ENCODE measurements around the gene NRXN2. TPM values are rescaled to one million over a fixed set of nuclear protein-coding genes. Genes with fewer than 3 reads are reported as not detected.

Gene NRXN2
- polyA plus RNA-seq, 1 of the 3 experiments (the other 2 are of a cell fraction), result 0.15 TPM

GRCh38 chr11:64627371-64627770 is 95.6 kb downstream of the NRXN2 start:
- Histone ChIP-seq H3K4me2 (no peak overlapping the region), H3K79me2 (ENCODE audit: insufficient read depth) (no peaks in the 10 kb centered on the region), H3K4me3 (ENCODE audit: low read depth in 2 of 2, low read length in 1 of 2) (no peak overlapping the region), H3K9me3 (no peaks in the 10 kb centered on the region), H4K20me1 (ENCODE audit: insufficient read depth) (no peaks in the 10 kb centered on the region), H2AFZ (ENCODE audit: low read depth) (no peak overlapping the region), H3F3A (replicated peaks; ENCODE audit: insufficient read depth) (no peaks in the 10 kb centered on the region), H3K36me3 (replicated peaks in 1 of 2; ENCODE audit: control insufficient read depth in 1 of 2, insufficient read depth in 2 of 2, low read length in 1 of 2) (no peaks in the 10 kb centered on the region), H3K9ac (no peak overlapping the region), H3K9me2 (no peaks in the 10 kb centered on the region), H3K4me1 (ENCODE audit: control insufficient read depth in 1 of 2, insufficient read depth in 2 of 2, low read depth in 1 of 2, low read length in 1 of 2) (peaks cover 0 to 8% of the 10 kb centered on the region in 2 experiments; a peak in 1 of 4 replicates), H3K27ac (ENCODE audit: low read depth in 2 of 2, low read length in 1 of 2) (no peak overlapping the region), H3K27me3 (ENCODE audit: insufficient read depth) (peaks cover 14% of the 10 kb centered on the region; the same call in 1 of the 2 replicates)
- 50% methylated on average over 4 of the region's 4 CpGs for WGBS (ENCODE audit: low lambda C conversion rate)
- no peak for DNase-seq
- ChIA-PET POLR2A (no interaction called here), CTCF (no interaction called here)
- no peak for TF ChIP-seq NRF1 (IDR thresholded peaks at IDR 0.05; ENCODE audit: low read depth, low read length)
- TF ChIP-seq ELF1 (IDR thresholded peaks at IDR 0.05), result no peak
- no peak for TF ChIP-seq SMC3 (IDR thresholded peaks at IDR 0.05; ENCODE audit: low read depth, low read length)
- no peak for TF ChIP-seq TCF12 (IDR thresholded peaks at IDR 0.05)
- TF ChIP-seq JUND (IDR thresholded peaks at IDR 0.05), result no peak
- no peak for TF ChIP-seq USF1 (IDR thresholded peaks at IDR 0.05; ENCODE audit: borderline replicate concordance, low read depth)
- TF ChIP-seq MEF2A (IDR thresholded peaks at IDR 0.05; ENCODE audit: borderline replicate concordance, low read depth), result no peak
- TF ChIP-seq EP300 (IDR thresholded peaks at IDR 0.05; ENCODE audit: borderline replicate concordance in 1 of 2, low read depth in 1 of 2, low read length in 1 of 2), result no peak
- no peak for TF ChIP-seq RXRA (IDR thresholded peaks at IDR 0.05; ENCODE audit: borderline replicate concordance, low read depth)
- TF ChIP-seq FOXM1 (IDR thresholded peaks at IDR 0.05; ENCODE audit: low read depth), result no peak
- TF ChIP-seq, protein P1, sequence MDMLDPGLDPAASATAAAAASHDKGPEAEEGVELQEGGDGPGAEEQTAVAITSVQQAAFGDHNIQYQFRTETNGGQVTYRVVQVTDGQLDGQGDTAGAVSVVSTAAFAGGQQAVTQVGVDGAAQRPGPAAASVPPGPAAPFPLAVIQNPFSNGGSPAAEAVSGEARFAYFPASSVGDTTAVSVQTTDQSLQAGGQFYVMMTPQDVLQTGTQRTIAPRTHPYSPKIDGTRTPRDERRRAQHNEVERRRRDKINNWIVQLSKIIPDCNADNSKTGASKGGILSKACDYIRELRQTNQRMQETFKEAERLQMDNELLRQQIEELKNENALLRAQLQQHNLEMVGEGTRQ (IDR thresholded peaks at IDR 0.05; ENCODE audit: borderline replicate concordance, low read depth, low read length), result no peak
- no peak for TF ChIP-seq GATA2 (CRISPR knock-in tag; IDR thresholded peaks at IDR 0.05)

DNA sequence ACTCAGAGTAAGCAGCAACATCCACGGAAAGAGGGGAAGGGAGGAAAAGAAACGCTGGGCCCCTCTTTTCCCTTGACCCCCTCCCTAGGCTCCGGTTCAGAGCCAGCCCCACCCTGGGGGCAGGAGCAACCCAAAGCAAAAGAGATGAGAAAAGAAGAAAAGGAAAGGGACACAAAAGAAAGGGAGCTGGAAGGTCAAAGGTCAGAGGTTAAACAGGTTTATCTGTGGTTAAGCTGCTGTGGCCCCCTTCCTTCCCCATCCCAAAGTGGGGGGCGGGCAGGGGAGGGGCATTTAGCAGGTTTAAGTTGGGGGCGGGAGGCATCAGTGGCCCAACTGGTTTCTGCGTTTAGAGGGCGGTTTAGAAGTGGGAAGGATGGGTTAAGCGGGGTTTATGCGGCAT is 96.4 kb downstream of the NRXN2 start:
- no peak overlapping the region for H3K27ac ChIP-seq (ENCODE audit: low read depth in 2 of 2, low read length in 1 of 2)
- no peaks in the 10 kb centered on the region for H3F3A ChIP-seq (replicated peaks; ENCODE audit: insufficient read depth)
- ChIA-PET CTCF (no interaction called here), POLR2A (no interaction called here)
- H3K79me2 ChIP-seq (ENCODE audit: insufficient read depth), result no peaks in the 10 kb centered on the region
- no peak overlapping the region for H3K9ac ChIP-seq
- peaks cover 14% of the 10 kb centered on the region; the same call in 1 of the 2 replicates for H3K27me3 ChIP-seq (ENCODE audit: insufficient read depth)
- no peaks in the 10 kb centered on the region for H3K9me2 ChIP-seq
- no peaks in the 10 kb centered on the region for H3K36me3 ChIP-seq (replicated peaks in 1 of 2; ENCODE audit: control insufficient read depth in 1 of 2, insufficient read depth in 2 of 2, low read length in 1 of 2)
- no peak overlapping the region for H3K4me2 ChIP-seq
- no peaks in the 10 kb centered on the region for H3K9me3 ChIP-seq
- no peak overlapping the region for H3K4me3 ChIP-seq (ENCODE audit: low read depth in 2 of 2, low read length in 1 of 2)
- DNase-seq, result no peak
- WGBS (ENCODE audit: low lambda C conversion rate), result 57% methylated on average over 9 of the region's 9 CpGs
- no peak overlapping the region for H2AFZ ChIP-seq (ENCODE audit: low read depth)
- TF ChIP-seq NFIC (IDR thresholded peaks at IDR 0.05; ENCODE audit: borderline replicate concordance) (no peak), YY1 (IDR thresholded peaks at IDR 0.05; ENCODE audit: low read depth) (no peak), FOXJ3 (CRISPR knock-in tag; IDR thresholded peaks at IDR 0.05) (no peak), MXI1 (IDR thresholded peaks at IDR 0.05; ENCODE audit: low read depth, low read length) (no peak)
- TF ChIP-seq, protein P1 (IDR thresholded peaks at IDR 0.05; ENCODE audit: borderline replicate concordance, low read depth, low read length), result no peak
- peaks cover 0 to 16% of the 10 kb centered on the region in 2 experiments; a peak in 1 of 4 replicates for H3K4me1 ChIP-seq (ENCODE audit: control insufficient read depth in 1 of 2, insufficient read depth in 2 of 2, low read depth in 1 of 2, low read length in 1 of 2)
- no peaks in the 10 kb centered on the region for H4K20me1 ChIP-seq (ENCODE audit: insufficient read depth)
